Panc1 (cell line): ENCODE measurements around the gene IFI30. TPM values are rescaled to one million over a fixed set of nuclear protein-coding genes. Genes with fewer than 3 reads are reported as not detected.

ENCODE experiments used
- ATAC-seq: fragments of 200-7000 bp; cut with Tn5 transposase; 2 replicates; pipeline ENCODE4 v1.9.1; 2020; ENCODE audit warnings: mild to moderate bottlenecking, moderate library complexity
- BruUV-seq: library from RNA; stranded (reverse); fragments of 400-500 nt; replicated peaks from 2 replicates; lab custom pipeline; 2021; lab: Mats Ljungman, UMichigan
- CTCF ChIA-PET: fragments of 300-600 bp; sonication (Branson Sonifier 250); formaldehyde crosslinking; loops from one replicate; lab custom pipeline; 2022; ENCODE audit warnings: antibody characterized with exemption; lab: Charles Lee
- POLR2A ChIA-PET: fragments of 300-600 bp; sonication (Branson Sonifier 250); formaldehyde crosslinking; loops from one replicate; lab custom pipeline; 2022; ENCODE audit warnings: antibody characterized with exemption; lab: Charles Lee
- DNase-seq: peaks from one replicate; pipeline ENCODE4 v3.0.0-alpha.2; 2010; ENCODE audit warnings: low read depth, low spot score
- H3K27ac ChIP-seq: 2 replicates; pipeline ENCODE4 v1.5.1; 2011; ENCODE audit warnings: mild to moderate bottlenecking, low read length, inconsistent platforms
- H3K27me3 ChIP-seq: fragments of 200-500 bp; sonication (Bioruptor generic); 2 replicates; pipeline ENCODE4 v1.6.0; 2014; ENCODE audit warnings: low read length, inconsistent platforms; ENCODE audit not compliant: control insufficient read depth, insufficient read depth
- H3K36me3 ChIP-seq: fragments of 200-500 bp; sonication (Bioruptor generic); 2 replicates; pipeline ENCODE4 v1.5.1; 2014; ENCODE audit warnings: inconsistent platforms, mild to moderate bottlenecking, low read length, moderate library complexity; ENCODE audit not compliant: control insufficient read depth, insufficient read depth
- H3K4me1 ChIP-seq: 2 replicates; pipeline ENCODE4 v1.5.1; 2011; ENCODE audit warnings: inconsistent platforms, mild to moderate bottlenecking, low read length, moderate library complexity; ENCODE audit not compliant: control insufficient read depth, insufficient read depth
- H3K4me3 ChIP-seq, 2 experiments: 2 replicates each; pipeline ENCODE4 v1.5.1; 2011 to 2012; ENCODE audit warnings: low read depth in 2 of 2, low read length in 2 of 2, mild to moderate bottlenecking in 2 of 2, inconsistent platforms in 1 of 2, moderate library complexity in 1 of 2
- H3K9me3 ChIP-seq: fragments of 200-500 bp; sonication (Bioruptor generic); 2 replicates; pipeline ENCODE4 v1.5.1; 2014; ENCODE audit warnings: low read depth, mild to moderate bottlenecking, inconsistent platforms, low read length, moderate library complexity; ENCODE audit not compliant: control insufficient read depth, insufficient read depth
- CTCF ChIP-seq: fragments of 450-650 bp; IDR thresholded peaks from 2 replicates; pipeline ENCODE4 v1.5.1; 2017; ENCODE audit warnings: mild to moderate bottlenecking
- POLR2AphosphoS5 ChIP-seq: IDR thresholded peaks from 2 replicates; pipeline ENCODE4 v1.6.1; 2012; ENCODE audit warnings: mild to moderate bottlenecking, low read depth, low read length, moderate library complexity
- SIN3A ChIP-seq: IDR thresholded peaks from 2 replicates; pipeline ENCODE4 v1.6.1; 2012; ENCODE audit warnings: low read depth, mild to moderate bottlenecking, low read length, moderate library complexity, borderline replicate concordance; ENCODE audit not compliant: insufficient read depth
- TCF7L2 ChIP-seq: IDR thresholded peaks from 2 replicates; pipeline ENCODE4 v1.6.1; 2011; ENCODE audit warnings: mild to moderate bottlenecking, low read depth, low read length, inconsistent platforms
- in situ Hi-C: cut with HindIII; loops from 2 replicates; pipeline ENCODE4 v1.10.0; 2016; ENCODE audit warnings: low sequenced_read_pairs, low pct_unique_long_range_greater_than_20kb
- intact Hi-C: fragments of 100-400 bp; cut with micrococcal nuclease; formaldehyde crosslinking; loops from one replicate; pipeline ENCODE4 v1.10.0; 2022; ENCODE audit not compliant: unreplicated experiment
- total RNA-seq: library from RNA; stranded (reverse); gene quantifications from one replicate; pipeline ENCODE4 v1.2.1, GENCODE V29; 2021; ENCODE audit not compliant: unreplicated experiment
- TF ChIP-seq, protein P1 (sequence below), 2 experiments: IDR thresholded peaks; 2 replicates each; pipeline ENCODE4 v1.6.1; 2011 to 2012; ENCODE audit warnings: low read depth in 2 of 2, control low read depth in 1 of 2, low read length in 1 of 2, mild to moderate bottlenecking in 1 of 2, moderate library complexity in 1 of 2; ENCODE audit not compliant: insufficient read depth in 1 of 2

The IFI30 gene
- total RNA-seq, 1 experiment from 2014 or later: 39.7 TPM

DNA sequence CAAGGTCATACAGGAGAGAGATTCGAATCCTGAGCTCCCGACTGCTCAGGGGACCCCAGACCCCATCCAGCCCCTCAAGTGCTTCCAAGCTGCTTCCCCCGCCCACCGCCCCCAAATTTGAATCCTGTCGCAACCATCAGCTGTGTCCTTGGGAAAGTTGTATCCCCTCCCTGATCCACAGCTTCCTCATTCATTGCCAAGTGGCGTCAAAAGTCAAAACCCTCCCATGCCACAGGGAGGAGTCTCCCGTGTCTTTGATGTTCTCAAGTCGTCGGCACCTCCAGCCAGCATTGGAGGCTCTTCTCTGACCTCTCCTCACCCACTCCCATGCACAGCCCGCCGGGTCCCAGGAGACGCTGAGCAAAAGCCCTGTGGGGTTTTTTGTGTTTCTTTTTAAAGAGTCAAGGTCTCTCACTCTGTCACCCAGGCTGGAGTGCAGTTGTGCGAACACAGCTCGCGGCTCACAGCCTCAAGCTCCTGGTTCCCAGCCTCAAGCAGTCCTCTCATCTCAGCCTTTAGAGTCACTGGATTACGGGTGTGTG lies 2.8 kb upstream of the IFI30 start:
- no TSS peak for BruUV-seq
- ChIA-PET POLR2A (interaction anchor here (0.9 kb wide), 1 partner anchor 11 kb away, joined by 10 read pairs; no protein-coding TSS in a partner anchor), CTCF (interaction anchor here (1.1 kb wide), 1 partner anchor 58 kb away, joined by 3 read pairs; no protein-coding TSS in a partner anchor)
- Histone ChIP-seq H3K4me3 (no peak overlapping the region), H3K27ac (no peak overlapping the region), H3K36me3 (no peaks in the 10 kb centered on the region; the same call in 1 of the 2 replicates), H3K9me3 (no peaks in the 10 kb centered on the region), H3K4me1 (peaks cover 6% of the 10 kb centered on the region; the same call in 1 of the 2 replicates), H3K27me3 (no peaks in the 10 kb centered on the region)
- no peak for ATAC-seq
- TF ChIP-seq, protein P1, sequence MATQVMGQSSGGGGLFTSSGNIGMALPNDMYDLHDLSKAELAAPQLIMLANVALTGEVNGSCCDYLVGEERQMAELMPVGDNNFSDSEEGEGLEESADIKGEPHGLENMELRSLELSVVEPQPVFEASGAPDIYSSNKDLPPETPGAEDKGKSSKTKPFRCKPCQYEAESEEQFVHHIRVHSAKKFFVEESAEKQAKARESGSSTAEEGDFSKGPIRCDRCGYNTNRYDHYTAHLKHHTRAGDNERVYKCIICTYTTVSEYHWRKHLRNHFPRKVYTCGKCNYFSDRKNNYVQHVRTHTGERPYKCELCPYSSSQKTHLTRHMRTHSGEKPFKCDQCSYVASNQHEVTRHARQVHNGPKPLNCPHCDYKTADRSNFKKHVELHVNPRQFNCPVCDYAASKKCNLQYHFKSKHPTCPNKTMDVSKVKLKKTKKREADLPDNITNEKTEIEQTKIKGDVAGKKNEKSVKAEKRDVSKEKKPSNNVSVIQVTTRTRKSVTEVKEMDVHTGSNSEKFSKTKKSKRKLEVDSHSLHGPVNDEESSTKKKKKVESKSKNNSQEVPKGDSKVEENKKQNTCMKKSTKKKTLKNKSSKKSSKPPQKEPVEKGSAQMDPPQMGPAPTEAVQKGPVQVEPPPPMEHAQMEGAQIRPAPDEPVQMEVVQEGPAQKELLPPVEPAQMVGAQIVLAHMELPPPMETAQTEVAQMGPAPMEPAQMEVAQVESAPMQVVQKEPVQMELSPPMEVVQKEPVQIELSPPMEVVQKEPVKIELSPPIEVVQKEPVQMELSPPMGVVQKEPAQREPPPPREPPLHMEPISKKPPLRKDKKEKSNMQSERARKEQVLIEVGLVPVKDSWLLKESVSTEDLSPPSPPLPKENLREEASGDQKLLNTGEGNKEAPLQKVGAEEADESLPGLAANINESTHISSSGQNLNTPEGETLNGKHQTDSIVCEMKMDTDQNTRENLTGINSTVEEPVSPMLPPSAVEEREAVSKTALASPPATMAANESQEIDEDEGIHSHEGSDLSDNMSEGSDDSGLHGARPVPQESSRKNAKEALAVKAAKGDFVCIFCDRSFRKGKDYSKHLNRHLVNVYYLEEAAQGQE (IDR thresholded peaks at IDR 0.05; ENCODE audit: insufficient read depth in 1 of 2, low read depth in 2 of 2, low read length in 1 of 2): no peak
- no peak for TF ChIP-seq POLR2AphosphoS5
- TF ChIP-seq TCF7L2: no peak
- no peak for TF ChIP-seq CTCF
- no peak for TF ChIP-seq SIN3A
- in situ Hi-C loops (no loop called here), intact Hi-C loops (no loop called here)
- DNase-seq: no peak

GRCh38 chr19:18171605-18172327 lies 1.8 kb upstream of the IFI30 start:
- no peaks in the 10 kb centered on the region for H3K36me3 ChIP-seq

More at GRCh38 chr19:18171605-18172327, 1.8 kb upstream of the IFI30 start:
- ChIA-PET POLR2A (interaction anchor here (0.9 kb wide), 1 partner anchor 10 kb away, joined by 10 read pairs; no protein-coding TSS in a partner anchor), CTCF (interaction anchor here (0.6 kb wide), 1 partner anchor 30 kb away, joined by 5 read pairs; no protein-coding TSS in a partner anchor)
- Histone ChIP-seq H3K4me1 (peaks cover 6% of the 10 kb centered on the region; the same call in 1 of the 2 replicates), H3K27me3 (no peaks in the 10 kb centered on the region), H3K4me3 (no peak overlapping the region), H3K27ac (no peak overlapping the region), H3K9me3 (no peaks in the 10 kb centered on the region)
- in situ Hi-C loops: no loop called here
- ATAC-seq: no peak
- TF ChIP-seq POLR2AphosphoS5: peak; percentile 35; the same call in 1 of the 2 replicates
- no peak for TF ChIP-seq CTCF
- TF ChIP-seq TCF7L2: no peak
- TF ChIP-seq, protein P1 (IDR thresholded peaks at IDR 0.05; ENCODE audit: insufficient read depth in 1 of 2, low read depth in 2 of 2, low read length in 1 of 2): no peak
- no peak for TF ChIP-seq SIN3A
- no peak for DNase-seq
- intact Hi-C loops: no loop called here
- no TSS peak for BruUV-seq
